Body of pancreas (tissue), 4 donors: ENCODE data around the gene TRAPPC13.

Source experiments
- POLR2A ChIP-seq, 3 donors: fragments of 450-650 bp; IDR thresholded peaks; one replicate each; pipeline ENCODE4 v1.6.1; 2016; ENCODE audit warnings: antibody characterized with exemption in 3 of 3, mild to moderate bottlenecking in 2 of 3
- TF ChIP-seq, protein P1 (sequence below), 7 experiments: fragments of 450-650 bp in 4 of 7; fragments of 200-600 bp in 3 of 7; sonication (generic) in 3 of 7; IDR thresholded peaks; one replicate each; pipeline ENCODE4 v1.5.1; 2016 to 2019; ENCODE audit warnings: antibody characterized with exemption in 7 of 7

- TF ChIP-seq, protein P1, sequence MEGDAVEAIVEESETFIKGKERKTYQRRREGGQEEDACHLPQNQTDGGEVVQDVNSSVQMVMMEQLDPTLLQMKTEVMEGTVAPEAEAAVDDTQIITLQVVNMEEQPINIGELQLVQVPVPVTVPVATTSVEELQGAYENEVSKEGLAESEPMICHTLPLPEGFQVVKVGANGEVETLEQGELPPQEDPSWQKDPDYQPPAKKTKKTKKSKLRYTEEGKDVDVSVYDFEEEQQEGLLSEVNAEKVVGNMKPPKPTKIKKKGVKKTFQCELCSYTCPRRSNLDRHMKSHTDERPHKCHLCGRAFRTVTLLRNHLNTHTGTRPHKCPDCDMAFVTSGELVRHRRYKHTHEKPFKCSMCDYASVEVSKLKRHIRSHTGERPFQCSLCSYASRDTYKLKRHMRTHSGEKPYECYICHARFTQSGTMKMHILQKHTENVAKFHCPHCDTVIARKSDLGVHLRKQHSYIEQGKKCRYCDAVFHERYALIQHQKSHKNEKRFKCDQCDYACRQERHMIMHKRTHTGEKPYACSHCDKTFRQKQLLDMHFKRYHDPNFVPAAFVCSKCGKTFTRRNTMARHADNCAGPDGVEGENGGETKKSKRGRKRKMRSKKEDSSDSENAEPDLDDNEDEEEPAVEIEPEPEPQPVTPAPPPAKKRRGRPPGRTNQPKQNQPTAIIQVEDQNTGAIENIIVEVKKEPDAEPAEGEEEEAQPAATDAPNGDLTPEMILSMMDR (IDR thresholded peaks at IDR 0.05), result no peak
- no peak for TF ChIP-seq POLR2A (IDR thresholded peaks at IDR 0.05)
These were observed 23.1 kb downstream of the TRAPPC13 start for GRCh38 chr5:65647941-65648340.
